ENCODE measurements around the gene MRPL55.
A peak's percentile ranks its signal among the peaks of the same experiment; 100 is the strongest.

Gene MRPL55

DNA sequence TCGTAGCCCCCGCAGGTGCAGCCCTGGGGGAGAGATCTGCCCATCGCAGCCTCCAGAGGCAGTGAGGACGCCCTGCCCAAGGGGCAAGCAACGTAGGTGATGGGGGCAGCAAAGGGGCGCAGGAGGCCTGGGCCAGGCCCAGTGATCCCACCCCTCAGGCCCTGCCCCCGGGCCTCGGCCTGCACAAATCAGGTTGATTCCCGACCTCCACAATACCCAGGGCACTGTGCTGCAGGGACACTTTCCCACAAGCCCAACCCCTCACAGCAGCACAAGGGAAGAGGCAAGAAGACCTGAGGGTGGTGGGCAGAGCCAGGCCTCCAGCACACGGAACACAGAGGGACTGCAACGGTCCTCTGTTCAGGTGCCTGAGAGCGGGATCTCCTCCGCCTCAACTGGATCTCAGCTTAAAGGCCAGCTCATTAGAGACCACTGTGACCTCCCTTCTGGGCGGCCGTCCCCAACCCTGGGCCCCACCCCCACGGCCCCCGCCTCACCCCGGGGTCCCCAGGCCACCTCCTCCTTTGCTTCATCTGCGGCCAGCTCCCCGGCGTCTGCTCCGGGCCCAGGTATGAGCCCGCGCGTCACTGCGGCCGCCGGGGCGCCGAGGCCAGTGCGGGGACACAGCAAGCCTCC, 27.4 kb downstream of the MRPL55 start:
- Histone ChIP-seq H3K27ac (ENCODE audit: low read depth, low read length) (peak overlapping the region; percentile 44), H3K9ac (ENCODE audit: low read depth, low read length) (no peak overlapping the region), H3K9me3 (ENCODE audit: control insufficient read depth, insufficient read depth, low read length) (no peaks in the 10 kb centered on the region), H3K27me3 (ENCODE audit: control insufficient read depth, insufficient read depth, low read length) (peaks cover 31% of the 10 kb centered on the region), H3K4me1 (ENCODE audit: control insufficient read depth, insufficient read depth, low read length) (peaks cover 17% of the 10 kb centered on the region), H3K36me3 (ENCODE audit: control insufficient read depth, insufficient read depth, low read length) (peaks cover 10% of the 10 kb centered on the region; the same call in 1 of the 2 replicates), H3K4me3 (ENCODE audit: low read depth, low read length) (peak overlapping the region; percentile 81)

DNA sequence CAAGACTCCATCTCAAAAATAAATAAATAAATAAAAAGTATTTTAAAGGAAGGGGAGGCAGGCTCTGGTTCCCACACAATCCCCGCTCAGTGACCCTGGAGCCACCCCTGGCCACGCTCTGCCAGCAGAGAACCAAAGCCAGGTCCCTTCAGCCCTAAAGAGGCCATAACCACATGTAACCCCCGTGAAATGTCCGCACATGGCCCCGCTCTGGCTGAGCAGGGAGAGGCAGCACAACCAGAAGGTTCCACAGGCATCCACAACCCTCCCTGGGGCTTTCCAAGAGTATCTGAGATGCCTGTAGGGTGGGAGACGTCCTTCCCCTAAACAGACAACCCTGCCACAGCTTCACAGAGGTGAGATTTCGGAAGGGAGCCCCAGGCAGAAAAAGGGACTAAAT, 28.0 kb downstream of the MRPL55 start:
- Histone ChIP-seq H3K4me1 (ENCODE audit: control insufficient read depth, insufficient read depth, low read length) (peaks cover 17% of the 10 kb centered on the region), H3K27ac (ENCODE audit: low read depth, low read length) (no peak overlapping the region), H3K4me3 (ENCODE audit: low read depth, low read length) (peak overlapping the region; percentile 81), H3K27me3 (ENCODE audit: control insufficient read depth, insufficient read depth, low read length) (peaks cover 36% of the 10 kb centered on the region), H3K9me3 (ENCODE audit: control insufficient read depth, insufficient read depth, low read length) (no peaks in the 10 kb centered on the region), H3K36me3 (ENCODE audit: control insufficient read depth, insufficient read depth, low read length) (peaks cover 10% of the 10 kb centered on the region; the same call in 1 of the 2 replicates), H3K9ac (ENCODE audit: low read depth, low read length) (no peak overlapping the region)

DNA sequence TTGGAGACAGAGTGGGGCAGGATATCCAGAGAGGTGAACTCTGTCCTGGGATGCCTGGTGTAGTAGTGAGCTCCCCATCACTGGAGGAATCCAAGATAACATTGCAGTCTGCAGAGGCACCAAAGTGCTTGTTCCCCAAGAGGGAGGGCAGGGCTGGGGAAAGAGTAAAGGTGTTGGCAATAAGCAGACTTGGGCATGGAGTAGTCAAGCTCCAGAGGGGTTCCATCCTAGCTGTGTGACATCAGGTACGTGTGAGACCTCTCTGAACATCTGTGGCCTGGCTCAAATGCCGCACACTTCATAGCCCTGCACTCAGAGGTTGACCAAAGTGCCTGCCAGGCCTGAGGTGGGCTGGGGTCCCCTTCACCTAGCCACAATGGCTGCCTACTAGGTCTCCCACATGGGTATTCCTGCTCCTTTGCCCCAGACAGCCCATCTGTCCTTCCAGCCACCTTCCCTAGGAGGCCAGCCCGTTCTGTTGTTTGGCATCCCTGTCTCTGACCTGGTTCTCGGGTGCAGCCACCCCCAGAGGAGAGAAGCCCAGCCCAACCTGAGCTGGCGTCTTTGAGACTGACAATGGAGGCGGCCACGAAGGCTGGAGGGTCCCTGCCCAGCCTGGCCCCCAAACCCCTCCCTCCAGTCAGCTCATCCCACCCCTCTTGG, 29.4 kb downstream of the MRPL55 start:
- H3K4me1 ChIP-seq (ENCODE audit: control insufficient read depth, insufficient read depth, low read length): peaks cover 11% of the 10 kb centered on the region
- H3K9me3 ChIP-seq (ENCODE audit: control insufficient read depth, insufficient read depth, low read length): no peaks in the 10 kb centered on the region
- peaks cover 7% of the 10 kb centered on the region; the same call in 1 of the 2 replicates for H3K36me3 ChIP-seq (ENCODE audit: control insufficient read depth, insufficient read depth, low read length)
- no peak overlapping the region for H3K4me3 ChIP-seq (ENCODE audit: low read depth, low read length)
- H3K9ac ChIP-seq (ENCODE audit: low read depth, low read length): no peak overlapping the region
- peaks cover 50% of the 10 kb centered on the region for H3K27me3 ChIP-seq (ENCODE audit: control insufficient read depth, insufficient read depth, low read length)
- H3K27ac ChIP-seq (ENCODE audit: low read depth, low read length): no peak overlapping the region

DNA sequence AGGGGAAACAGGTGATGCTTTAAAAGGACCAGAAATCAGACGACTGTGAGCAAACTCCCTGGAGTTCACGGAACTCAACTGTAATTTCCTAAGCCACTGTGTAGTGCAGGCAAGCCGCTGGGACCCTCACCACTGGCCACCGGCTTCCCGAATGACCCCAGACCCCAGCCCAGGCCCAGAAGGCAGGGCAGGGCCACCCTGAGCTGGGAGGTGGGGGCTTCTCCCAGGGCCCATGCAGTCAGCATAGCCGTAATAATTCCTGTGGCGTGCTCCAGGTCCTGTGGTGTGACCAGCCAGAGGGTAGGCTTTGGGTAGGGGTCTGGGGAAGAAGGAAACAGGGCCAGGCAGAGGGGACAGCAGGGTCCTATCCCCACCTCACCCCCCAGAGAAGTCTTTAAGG, 30.1 kb downstream of the MRPL55 start:
- no peak overlapping the region for H3K4me3 ChIP-seq (ENCODE audit: low read depth, low read length)
- peaks cover 4% of the 10 kb centered on the region for H3K4me1 ChIP-seq (ENCODE audit: control insufficient read depth, insufficient read depth, low read length)
- H3K27ac ChIP-seq (ENCODE audit: low read depth, low read length): no peak overlapping the region
- H3K27me3 ChIP-seq (ENCODE audit: control insufficient read depth, insufficient read depth, low read length): peaks cover 58% of the 10 kb centered on the region
- no peak overlapping the region for H3K9ac ChIP-seq (ENCODE audit: low read depth, low read length)
- no peaks in the 10 kb centered on the region for H3K9me3 ChIP-seq (ENCODE audit: control insufficient read depth, insufficient read depth, low read length)
- 0 out of 2 replicates have a peak, but pooled peaks cover under 1% of the 10 kb centered on the region for H3K36me3 ChIP-seq (ENCODE audit: control insufficient read depth, insufficient read depth, low read length)

DNA sequence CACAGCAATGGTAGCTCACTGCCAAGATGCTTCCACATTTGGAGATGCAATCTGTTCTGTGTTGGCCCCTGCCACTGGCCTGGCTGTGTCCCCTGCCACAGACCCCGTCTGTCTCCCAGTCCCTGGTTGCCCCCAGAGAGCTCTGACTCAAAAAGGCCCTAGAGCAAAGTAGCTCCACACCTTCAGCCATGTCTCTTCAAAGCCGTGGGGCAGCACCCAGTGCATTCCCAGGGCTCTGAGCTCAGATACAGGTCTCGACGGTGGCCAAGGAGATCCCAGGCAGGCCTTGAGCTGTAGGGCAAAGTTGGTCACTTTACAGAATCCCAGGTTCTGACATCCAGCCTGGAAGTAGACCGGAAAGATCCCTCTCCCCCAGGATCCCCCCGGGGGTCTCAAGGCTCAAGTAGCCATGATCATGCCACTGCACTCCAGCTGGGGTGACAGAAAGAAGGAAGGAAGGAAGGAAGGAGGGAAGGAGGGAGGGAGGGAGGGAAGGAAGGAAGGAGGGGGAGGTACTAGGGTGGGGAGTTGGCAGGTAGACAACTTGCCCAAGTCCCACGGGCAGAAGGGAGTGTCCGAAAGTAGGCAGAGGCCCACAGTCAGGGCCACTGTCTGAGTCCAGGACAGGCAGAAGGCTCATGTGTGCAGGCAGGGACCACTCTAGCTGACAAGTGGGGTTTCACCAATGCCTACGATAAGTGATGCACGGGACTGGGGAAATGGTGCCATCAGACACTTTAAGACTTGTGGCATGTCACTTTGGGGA, 31.4 kb downstream of the MRPL55 start:
- no peaks in the 10 kb centered on the region for H3K36me3 ChIP-seq (ENCODE audit: control insufficient read depth, insufficient read depth, low read length)
- H3K9ac ChIP-seq (ENCODE audit: low read depth, low read length): no peak overlapping the region
- no peak overlapping the region for H3K27ac ChIP-seq (ENCODE audit: low read depth, low read length)
- H3K9me3 ChIP-seq (ENCODE audit: control insufficient read depth, insufficient read depth, low read length): no peaks in the 10 kb centered on the region
- no peak overlapping the region for H3K4me3 ChIP-seq (ENCODE audit: low read depth, low read length)
- H3K27me3 ChIP-seq (ENCODE audit: control insufficient read depth, insufficient read depth, low read length): peaks cover 70% of the 10 kb centered on the region
- peaks cover 3% of the 10 kb centered on the region; the same call in 1 of the 2 replicates for H3K4me1 ChIP-seq (ENCODE audit: control insufficient read depth, insufficient read depth, low read length)

DNA sequence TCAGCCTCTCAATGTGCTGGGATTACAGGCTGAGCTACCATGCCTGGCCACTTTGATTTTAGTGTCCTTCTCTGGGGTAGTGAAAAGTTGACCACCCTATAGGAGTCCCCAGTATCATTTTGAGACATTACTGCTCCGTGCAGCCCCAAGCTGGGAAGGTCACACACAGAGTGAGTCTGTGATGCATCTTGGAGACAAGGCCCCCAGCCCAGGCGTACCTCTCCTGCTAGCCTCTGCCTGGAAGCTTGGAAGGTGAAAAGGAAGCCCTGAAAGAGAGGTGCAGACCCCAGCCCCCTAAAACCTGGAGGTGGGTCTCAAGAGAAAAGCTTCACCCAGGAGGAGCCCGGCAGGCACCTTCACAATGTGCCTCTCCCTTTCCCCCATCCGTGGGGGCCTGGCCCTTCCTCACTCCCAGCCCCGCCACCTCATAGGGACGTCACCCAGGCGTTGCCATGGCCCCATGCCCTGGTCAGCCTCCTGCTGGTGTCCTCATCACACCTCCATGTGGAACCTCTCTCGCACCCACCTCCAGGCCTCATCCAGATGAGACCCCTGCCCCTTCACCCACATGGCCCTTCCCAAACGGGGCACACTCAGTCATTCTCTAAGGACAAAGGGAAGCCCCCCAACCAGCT, 32.2 kb downstream of the MRPL55 start:
- H3K4me1 ChIP-seq (ENCODE audit: control insufficient read depth, insufficient read depth, low read length): peaks cover 3% of the 10 kb centered on the region; the same call in 1 of the 2 replicates
- H3K4me3 ChIP-seq (ENCODE audit: low read depth, low read length): no peak overlapping the region
- no peaks in the 10 kb centered on the region for H3K9me3 ChIP-seq (ENCODE audit: control insufficient read depth, insufficient read depth, low read length)
- no peak overlapping the region for H3K27ac ChIP-seq (ENCODE audit: low read depth, low read length)
- H3K9ac ChIP-seq (ENCODE audit: low read depth, low read length): no peak overlapping the region
- H3K36me3 ChIP-seq (ENCODE audit: control insufficient read depth, insufficient read depth, low read length): no peaks in the 10 kb centered on the region
- H3K27me3 ChIP-seq (ENCODE audit: control insufficient read depth, insufficient read depth, low read length): peaks cover 79% of the 10 kb centered on the region

DNA sequence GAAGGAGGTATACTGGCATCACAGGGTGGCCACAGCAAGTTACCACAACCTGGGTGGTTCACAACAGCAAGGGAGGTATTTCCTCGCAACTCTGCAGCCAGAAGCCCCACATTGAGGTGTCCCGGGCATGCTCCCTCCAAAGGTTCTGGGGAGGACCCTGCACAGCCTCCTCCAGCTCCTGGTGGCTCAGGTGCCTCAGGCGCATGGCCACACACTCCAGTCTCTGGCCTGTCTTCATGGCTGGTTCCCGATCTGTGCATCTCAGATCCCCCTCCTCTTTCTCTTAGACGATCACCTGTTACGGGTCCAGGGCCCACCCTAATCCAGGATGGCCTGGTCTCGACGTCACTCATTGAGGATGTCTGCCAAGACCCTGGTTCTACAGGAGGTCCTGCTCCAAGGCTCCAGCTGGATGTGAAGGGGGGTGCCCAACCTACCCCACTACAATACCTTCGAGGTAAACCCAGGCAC, 33.3 kb downstream of the MRPL55 start:
- Histone ChIP-seq H3K4me3 (ENCODE audit: low read depth, low read length) (no peak overlapping the region), H3K27ac (ENCODE audit: low read depth, low read length) (no peak overlapping the region), H3K36me3 (ENCODE audit: control insufficient read depth, insufficient read depth, low read length) (no peaks in the 10 kb centered on the region), H3K9ac (ENCODE audit: low read depth, low read length) (no peak overlapping the region), H3K27me3 (ENCODE audit: control insufficient read depth, insufficient read depth, low read length) (peaks cover 89% of the 10 kb centered on the region), H3K9me3 (ENCODE audit: control insufficient read depth, insufficient read depth, low read length) (no peaks in the 10 kb centered on the region), H3K4me1 (ENCODE audit: control insufficient read depth, insufficient read depth, low read length) (no peaks in the 10 kb centered on the region; the same call in 1 of the 2 replicates)

DNA sequence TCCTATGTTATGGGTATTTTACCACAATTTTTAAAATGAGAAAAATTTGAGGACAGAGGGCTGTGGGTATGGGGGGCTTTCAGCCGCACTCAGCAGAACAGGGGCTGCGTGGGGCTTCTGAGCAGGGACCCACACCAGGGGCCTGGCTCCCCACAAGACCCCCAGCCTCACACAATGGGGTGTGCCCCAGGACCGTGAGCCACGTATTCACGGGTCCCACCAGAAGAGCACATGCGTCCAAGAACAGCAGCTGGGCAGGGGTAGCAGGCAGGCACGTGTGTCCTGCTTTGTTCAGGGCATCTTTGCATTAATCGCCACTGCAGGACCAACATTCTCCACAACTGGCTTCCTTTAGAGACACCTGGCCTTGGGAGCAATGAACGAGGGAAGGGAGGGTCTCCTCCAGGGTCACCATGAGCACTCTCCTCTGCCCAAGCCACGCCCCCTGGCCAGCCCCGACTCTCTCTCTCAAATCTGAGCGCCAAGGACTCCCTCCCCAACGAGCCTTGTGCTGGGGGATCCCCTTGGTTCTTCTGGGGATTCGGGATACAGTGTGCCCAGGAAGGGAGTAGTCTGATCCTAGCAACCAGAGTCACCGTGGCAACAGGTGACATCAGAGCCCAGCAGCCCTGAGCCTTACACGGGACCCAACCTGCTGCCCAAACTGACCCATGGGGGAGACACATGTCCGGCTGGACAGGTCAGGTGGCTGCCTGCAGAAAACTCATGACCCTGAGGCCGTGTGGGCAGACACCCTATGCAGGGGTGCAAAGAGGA, 34.0 kb downstream of the MRPL55 start:
- H3K27ac ChIP-seq (ENCODE audit: low read depth, low read length): no peak overlapping the region
- H3K9ac ChIP-seq (ENCODE audit: low read depth, low read length): no peak overlapping the region; the same call in 1 of the 2 replicates
- no peaks in the 10 kb centered on the region for H3K9me3 ChIP-seq (ENCODE audit: control insufficient read depth, insufficient read depth, low read length)
- no peaks in the 10 kb centered on the region; the same call in 1 of the 2 replicates for H3K4me1 ChIP-seq (ENCODE audit: control insufficient read depth, insufficient read depth, low read length)
- no peak overlapping the region for H3K4me3 ChIP-seq (ENCODE audit: low read depth, low read length)
- peaks cover 96% of the 10 kb centered on the region for H3K27me3 ChIP-seq (ENCODE audit: control insufficient read depth, insufficient read depth, low read length)
- H3K36me3 ChIP-seq (ENCODE audit: control insufficient read depth, insufficient read depth, low read length): no peaks in the 10 kb centered on the region

DNA sequence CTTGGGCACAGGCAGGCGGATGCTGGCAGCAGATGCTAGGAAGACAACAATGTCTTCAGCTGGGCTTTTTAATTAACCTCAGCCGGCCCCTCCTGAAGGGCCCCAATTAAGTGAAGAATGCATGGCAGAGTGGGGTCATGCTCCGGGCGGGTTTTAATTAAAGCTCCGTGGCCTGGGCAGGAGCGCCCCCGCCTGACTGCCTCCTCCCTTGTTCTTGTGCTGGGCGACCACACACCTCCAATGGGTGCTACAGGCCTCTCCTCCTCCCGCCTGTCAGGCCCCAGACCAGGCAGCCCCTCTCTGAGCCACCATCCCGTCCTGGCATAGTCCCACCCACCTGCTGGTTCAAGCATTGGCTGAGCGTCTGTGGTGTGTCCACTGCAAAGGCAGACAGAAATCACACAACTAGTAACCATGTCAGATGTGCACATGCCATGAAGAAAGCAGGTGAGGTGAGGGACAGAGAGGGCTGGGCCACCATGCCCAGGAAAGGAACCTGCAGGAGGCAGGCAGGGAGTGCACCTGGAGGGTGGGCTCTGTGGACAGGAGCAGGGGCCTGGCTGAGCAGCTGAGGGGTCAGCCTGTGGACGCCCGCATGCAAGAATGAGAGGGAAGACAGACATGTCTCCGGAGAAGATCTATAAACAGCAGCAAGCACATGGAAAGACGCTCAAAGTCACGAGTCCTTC, 35.1 kb downstream of the MRPL55 start:
- Histone ChIP-seq H3K36me3 (ENCODE audit: control insufficient read depth, insufficient read depth, low read length) (no peaks in the 10 kb centered on the region), H3K27ac (ENCODE audit: low read depth, low read length) (no peak overlapping the region), H3K4me3 (ENCODE audit: low read depth, low read length) (no peak overlapping the region), H3K9ac (ENCODE audit: low read depth, low read length) (no peak overlapping the region), H3K9me3 (ENCODE audit: control insufficient read depth, insufficient read depth, low read length) (no peaks in the 10 kb centered on the region), H3K27me3 (ENCODE audit: control insufficient read depth, insufficient read depth, low read length) (peaks cover 100% of the 10 kb centered on the region), H3K4me1 (ENCODE audit: control insufficient read depth, insufficient read depth, low read length) (no peaks in the 10 kb centered on the region; the same call in 1 of the 2 replicates)

Measured in HUES48 (cell line).